ENCODE measurements around the gene NOL4L. TPM values are rescaled to one million over a fixed set of nuclear protein-coding genes. Genes with fewer than 3 reads are reported as not detected.

Gene NOL4L
- total and polyA plus RNA-seq, 2 experiments from 2014 or later, result 35.6 to 42.9 TPM

GRCh38 chr20:32631933-32632460, 46.9 kb upstream of the NOL4L start:
- Histone ChIP-seq H3K9me2 (replicated peaks; ENCODE audit: insufficient read depth) (no peaks in the 10 kb centered on the region), H2AFZ (no peak overlapping the region), H3K9me3 (ENCODE audit: low read depth) (no peaks in the 10 kb centered on the region), H3K4me1 (ENCODE audit: insufficient read depth) (peaks cover 40% of the 10 kb centered on the region), H3K27ac (no peak overlapping the region), H3K36me3 (replicated peaks; ENCODE audit: insufficient read depth, low read depth) (no peaks in the 10 kb centered on the region), H4K20me1 (ENCODE audit: insufficient read depth, poor library complexity, severe bottlenecking) (no peaks in the 10 kb centered on the region), H3K27me3 (no peaks in the 10 kb centered on the region), H3K4me2 (no peak overlapping the region), H3K4me3 (no peak overlapping the region), H3K79me2 (no peaks in the 10 kb centered on the region)
- TF ChIP-seq CTCF (IDR thresholded peaks at IDR 0.05; ENCODE audit: poor library complexity), result no peak
- TF ChIP-seq EZH2 (IDR thresholded peaks at IDR 0.05; ENCODE audit: borderline replicate concordance), result no peak
- TF ChIP-seq EZH2phosphoT487 (IDR thresholded peaks at IDR 0.05; ENCODE audit: low read depth, severe bottlenecking, unreplicated experiment), result no peak
- DNase-seq (ENCODE audit: low spot score), result no peak
- WGBS (ENCODE audit: low lambda C conversion rate, missing lambda C conversion rate), result 74% methylated on average over 9 of the region's 9 CpGs

- H4K20me1 ChIP-seq (ENCODE audit: insufficient read depth, poor library complexity, severe bottlenecking), result no peaks in the 10 kb centered on the region
- no peaks in the 10 kb centered on the region for H3K9me2 ChIP-seq (replicated peaks; ENCODE audit: insufficient read depth)
- no peaks in the 10 kb centered on the region for H3K27me3 ChIP-seq
- no peaks in the 10 kb centered on the region for H3K9me3 ChIP-seq (ENCODE audit: low read depth)
- peaks cover 27% of the 10 kb centered on the region for H3K4me1 ChIP-seq (ENCODE audit: insufficient read depth)
- H3K4me2 ChIP-seq, result no peak overlapping the region
- no peak for DNase-seq (ENCODE audit: low spot score)
- H3K36me3 ChIP-seq (replicated peaks; ENCODE audit: insufficient read depth, low read depth), result no peaks in the 10 kb centered on the region
- no peak overlapping the region for H3K4me3 ChIP-seq
- no peak overlapping the region for H3K27ac ChIP-seq
- TF ChIP-seq CTCF (IDR thresholded peaks at IDR 0.05; ENCODE audit: poor library complexity) (no peak), EZH2phosphoT487 (IDR thresholded peaks at IDR 0.05; ENCODE audit: low read depth, severe bottlenecking, unreplicated experiment) (no peak), EZH2 (IDR thresholded peaks at IDR 0.05; ENCODE audit: borderline replicate concordance) (no peak)
- no peaks in the 10 kb centered on the region for H3K79me2 ChIP-seq
- 94% methylated on average over 13 of the region's 13 CpGs for WGBS (ENCODE audit: low lambda C conversion rate, missing lambda C conversion rate)
- H2AFZ ChIP-seq, result no peak overlapping the region
These were observed 44.7 kb upstream of the NOL4L start for GRCh38 chr20:32629813-32630212.

DNA sequence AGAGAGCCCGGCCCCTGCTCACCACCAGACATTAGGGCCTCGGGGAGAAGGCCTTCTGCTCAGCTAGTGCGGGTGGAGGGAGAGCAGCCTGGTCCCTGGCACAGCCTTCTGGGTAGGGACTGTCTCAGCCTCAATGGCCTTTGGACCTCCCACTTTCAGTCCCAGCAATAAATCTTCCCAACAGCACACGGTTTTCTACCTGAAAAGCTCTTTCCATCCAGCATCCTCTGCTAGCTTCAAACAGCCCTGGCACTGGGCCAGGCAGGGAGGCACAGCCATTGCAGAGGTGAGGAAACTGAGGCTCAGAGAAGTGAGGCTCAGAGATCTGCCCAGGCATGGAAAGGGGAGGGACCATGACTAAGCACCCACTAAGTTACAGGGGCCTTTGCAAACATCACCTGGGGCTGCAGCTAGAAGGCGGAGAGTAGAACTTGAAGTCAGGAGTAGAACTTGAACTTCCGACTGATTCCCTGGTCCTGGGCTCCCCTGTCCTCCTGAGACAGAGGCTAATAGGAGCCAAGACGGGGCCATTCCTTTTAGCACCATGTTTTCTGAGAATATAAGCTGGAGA, 43.9 kb upstream of the NOL4L start:
- H3K36me3 ChIP-seq (replicated peaks; ENCODE audit: insufficient read depth, low read depth), result no peaks in the 10 kb centered on the region
- peak; percentile 82 for DNase-seq (ENCODE audit: low spot score)
- no peak overlapping the region for H3K4me3 ChIP-seq
- no peaks in the 10 kb centered on the region for H4K20me1 ChIP-seq (ENCODE audit: insufficient read depth, poor library complexity, severe bottlenecking)
- 67% methylated on average over 7 of the region's 7 CpGs for WGBS (ENCODE audit: low lambda C conversion rate, missing lambda C conversion rate)
- peak overlapping the region; percentile 32 for H3K27ac ChIP-seq
- no peaks in the 10 kb centered on the region for H3K9me3 ChIP-seq (ENCODE audit: low read depth)
- H2AFZ ChIP-seq, result no peak overlapping the region
- peaks cover 23% of the 10 kb centered on the region for H3K4me1 ChIP-seq (ENCODE audit: insufficient read depth)
- no peak overlapping the region for H3K4me2 ChIP-seq
- H3K79me2 ChIP-seq, result no peaks in the 10 kb centered on the region
- H3K27me3 ChIP-seq, result no peaks in the 10 kb centered on the region
- no peaks in the 10 kb centered on the region for H3K9me2 ChIP-seq (replicated peaks; ENCODE audit: insufficient read depth)
- TF ChIP-seq EZH2 (IDR thresholded peaks at IDR 0.05; ENCODE audit: borderline replicate concordance), result no peak
- no peak for TF ChIP-seq CTCF (IDR thresholded peaks at IDR 0.05; ENCODE audit: poor library complexity)
- no peak for TF ChIP-seq EZH2phosphoT487 (IDR thresholded peaks at IDR 0.05; ENCODE audit: low read depth, severe bottlenecking, unreplicated experiment)
